Fibroblast of villous mesenchyme (primary cell): ENCODE data around the gene CARMIL1. TPM values are rescaled to one million over a fixed set of nuclear protein-coding genes. Genes with fewer than 3 reads are reported as not detected.
A peak's percentile ranks its signal among the peaks of the same experiment; 100 is the strongest.

Experiments used
- DNase-seq: peaks from one replicate; pipeline ENCODE4 v3.0.0-alpha.2; 2010; ENCODE audit warnings: low read depth
- H3K4me3 ChIP-seq: 2 replicates; pipeline ENCODE4 v1.5.1; 2011; ENCODE audit warnings: low read depth, mild to moderate bottlenecking, low read length
- total RNA-seq: library from RNA; depleted of rRNA; stranded (reverse); fragments of >200 nt; gene quantifications from 2 replicates; pipeline ENCODE4 v1.2.3, GENCODE V29; 2012
- TF ChIP-seq, protein P1 (sequence below): IDR thresholded peaks from 2 replicates; pipeline ENCODE4 v1.5.1; 2012; ENCODE audit warnings: low read depth, mild to moderate bottlenecking, low read length; ENCODE audit not compliant: insufficient read depth

CARMIL1 gene
- total RNA-seq, 1 donor: 11.2 TPM

DNA sequence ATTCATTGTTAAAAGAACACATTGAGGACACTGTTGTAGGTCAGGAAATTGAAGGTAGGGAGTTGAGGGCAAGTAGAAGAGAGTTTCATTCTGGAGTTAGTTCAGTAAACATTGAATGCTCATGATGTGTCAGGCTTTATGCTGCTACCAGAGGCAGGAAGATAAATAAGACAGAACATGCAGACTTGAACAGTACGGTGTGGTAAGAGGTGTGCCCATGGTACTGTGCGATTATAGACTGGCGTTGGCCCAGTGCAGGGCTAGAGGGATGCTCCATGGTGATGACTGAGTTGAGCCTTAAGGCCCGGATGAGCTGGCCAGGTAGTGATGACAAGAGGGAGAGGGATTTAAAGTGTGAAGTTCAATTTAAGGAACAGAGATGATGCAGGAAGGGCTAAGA is 50.8 kb downstream of the CARMIL1 start:
- TF ChIP-seq, protein P1, sequence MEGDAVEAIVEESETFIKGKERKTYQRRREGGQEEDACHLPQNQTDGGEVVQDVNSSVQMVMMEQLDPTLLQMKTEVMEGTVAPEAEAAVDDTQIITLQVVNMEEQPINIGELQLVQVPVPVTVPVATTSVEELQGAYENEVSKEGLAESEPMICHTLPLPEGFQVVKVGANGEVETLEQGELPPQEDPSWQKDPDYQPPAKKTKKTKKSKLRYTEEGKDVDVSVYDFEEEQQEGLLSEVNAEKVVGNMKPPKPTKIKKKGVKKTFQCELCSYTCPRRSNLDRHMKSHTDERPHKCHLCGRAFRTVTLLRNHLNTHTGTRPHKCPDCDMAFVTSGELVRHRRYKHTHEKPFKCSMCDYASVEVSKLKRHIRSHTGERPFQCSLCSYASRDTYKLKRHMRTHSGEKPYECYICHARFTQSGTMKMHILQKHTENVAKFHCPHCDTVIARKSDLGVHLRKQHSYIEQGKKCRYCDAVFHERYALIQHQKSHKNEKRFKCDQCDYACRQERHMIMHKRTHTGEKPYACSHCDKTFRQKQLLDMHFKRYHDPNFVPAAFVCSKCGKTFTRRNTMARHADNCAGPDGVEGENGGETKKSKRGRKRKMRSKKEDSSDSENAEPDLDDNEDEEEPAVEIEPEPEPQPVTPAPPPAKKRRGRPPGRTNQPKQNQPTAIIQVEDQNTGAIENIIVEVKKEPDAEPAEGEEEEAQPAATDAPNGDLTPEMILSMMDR: no peak
- DNase-seq: no peak
- H3K4me3 ChIP-seq: no peak overlapping the region

DNA sequence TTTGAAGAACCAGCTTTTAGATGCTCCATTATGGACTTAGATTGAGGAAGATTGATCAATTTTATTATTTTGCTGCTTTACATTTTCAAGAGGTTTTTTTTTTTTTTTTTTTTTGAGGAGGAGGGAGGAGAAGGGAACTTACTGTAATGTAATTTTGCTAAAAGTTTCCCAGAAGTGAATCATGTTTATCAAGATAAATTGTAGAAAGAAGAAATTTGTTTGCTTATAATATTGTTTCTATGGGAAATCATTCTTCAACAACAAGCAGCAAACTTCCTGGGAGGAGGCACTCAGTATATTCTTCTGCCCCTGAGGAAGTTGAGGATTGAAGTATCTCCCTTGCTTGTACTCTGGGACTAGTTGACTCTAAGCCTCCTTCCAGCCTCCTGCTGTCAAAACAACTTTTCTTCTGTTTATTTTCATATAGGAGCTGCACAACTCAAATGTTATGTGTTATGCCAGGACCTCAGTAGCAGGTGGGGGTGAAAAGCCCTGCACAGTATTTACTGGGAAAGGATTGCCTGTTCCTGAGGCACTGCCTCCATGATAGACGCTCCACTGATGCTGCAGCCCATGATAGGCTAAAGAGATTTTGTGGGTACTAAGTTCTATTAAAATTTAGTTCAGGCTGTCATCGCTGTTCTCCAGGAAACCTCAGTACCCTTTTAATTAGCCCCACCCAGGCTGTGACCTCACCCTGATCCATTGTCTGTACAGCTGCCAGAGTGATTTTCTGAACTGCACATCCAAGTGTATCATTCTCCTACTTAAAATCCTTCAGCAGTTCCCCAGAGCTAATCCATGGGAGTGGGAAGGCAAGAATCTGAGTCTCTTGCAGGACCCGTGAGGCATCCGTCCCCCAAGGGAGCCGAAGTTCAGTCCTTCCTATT is 51.9 kb downstream of the CARMIL1 start:
- no peak overlapping the region for H3K4me3 ChIP-seq
- DNase-seq: no peak
- TF ChIP-seq, protein P1: no peak

DNA sequence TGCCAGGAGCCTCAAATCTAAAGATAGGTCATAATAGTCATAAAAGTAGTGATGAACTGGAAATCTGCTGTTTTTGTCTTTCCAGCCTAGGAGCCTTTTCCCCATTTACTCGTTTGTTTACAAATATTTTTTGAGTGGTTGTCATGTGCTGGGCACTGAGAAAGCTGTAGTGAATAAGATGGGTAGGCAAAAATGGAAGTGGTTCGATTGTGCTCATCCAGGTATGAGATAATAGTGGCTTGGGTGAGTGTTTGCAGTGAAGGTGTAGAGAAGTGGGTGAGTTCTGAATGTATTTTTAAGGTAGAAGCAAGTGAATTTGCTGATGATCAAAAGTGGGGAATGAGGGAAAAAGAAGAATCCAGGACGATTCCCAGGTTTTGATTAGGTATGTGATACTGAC is 53.0 kb downstream of the CARMIL1 start:
- DNase-seq: no peak
- no peak overlapping the region for H3K4me3 ChIP-seq
- TF ChIP-seq, protein P1: no peak

DNA sequence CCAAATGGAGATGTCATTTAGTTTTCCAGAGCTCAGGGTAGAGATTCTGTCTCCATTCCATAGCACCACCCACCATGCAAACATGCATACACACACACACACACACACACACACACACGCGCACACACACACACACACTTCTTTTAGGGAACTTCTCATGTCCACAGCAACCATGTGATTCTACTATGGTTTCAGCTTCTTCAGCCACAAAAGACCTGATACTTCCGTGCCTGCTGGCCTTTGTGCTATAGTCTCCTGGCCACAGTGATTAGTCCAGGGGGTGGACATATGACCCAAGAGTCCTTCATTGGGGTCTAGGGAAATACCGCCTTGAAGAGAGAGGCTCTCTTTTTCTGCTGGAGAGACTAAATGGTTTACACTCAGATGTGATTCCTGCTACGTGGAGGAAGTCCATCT is 53.5 kb downstream of the CARMIL1 start:
- TF ChIP-seq, protein P1: no peak
- H3K4me3 ChIP-seq: no peak overlapping the region
- no peak for DNase-seq

DNA sequence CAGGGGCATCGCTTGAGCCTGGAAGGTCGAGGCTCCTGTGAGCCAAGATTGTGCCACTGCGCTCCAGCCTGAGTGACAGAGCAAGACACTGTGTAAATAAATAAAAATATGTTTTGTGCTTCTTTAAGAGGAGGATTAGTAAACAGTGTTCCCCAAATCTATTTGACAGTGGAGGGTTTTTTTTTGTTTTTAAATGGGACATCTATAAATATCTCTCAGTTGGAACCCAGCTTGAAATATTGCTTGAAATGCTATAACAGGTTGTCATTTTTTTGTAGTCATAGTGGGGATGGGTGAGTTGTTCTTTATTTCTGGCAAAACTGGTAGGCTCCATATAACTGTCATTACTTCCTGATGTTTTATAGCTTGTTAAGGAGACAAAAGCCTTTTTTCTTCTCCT is 54.3 kb downstream of the CARMIL1 start:
- TF ChIP-seq, protein P1: no peak
- no peak overlapping the region for H3K4me3 ChIP-seq
- no peak for DNase-seq

DNA sequence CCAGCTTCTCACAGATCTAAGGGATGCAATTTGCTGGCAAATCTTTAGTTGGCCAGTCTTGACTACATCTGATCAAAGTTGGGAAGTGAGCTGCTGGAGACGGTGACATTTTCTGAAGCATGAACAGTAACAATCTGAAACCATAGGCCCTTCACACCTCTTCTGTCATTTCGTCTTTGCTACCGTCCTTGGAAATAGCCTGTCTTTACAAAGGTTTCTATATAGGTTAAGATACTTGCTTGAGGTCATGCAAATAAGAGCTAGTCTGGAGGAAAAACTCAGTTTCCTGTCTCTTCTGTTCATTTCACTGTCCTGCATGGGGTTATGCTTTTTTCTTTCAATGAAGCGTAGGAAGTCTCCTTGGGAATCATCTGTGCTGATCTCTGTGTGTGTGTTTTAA is 55.6 kb downstream of the CARMIL1 start:
- no peak overlapping the region for H3K4me3 ChIP-seq
- TF ChIP-seq, protein P1: no peak

DNA sequence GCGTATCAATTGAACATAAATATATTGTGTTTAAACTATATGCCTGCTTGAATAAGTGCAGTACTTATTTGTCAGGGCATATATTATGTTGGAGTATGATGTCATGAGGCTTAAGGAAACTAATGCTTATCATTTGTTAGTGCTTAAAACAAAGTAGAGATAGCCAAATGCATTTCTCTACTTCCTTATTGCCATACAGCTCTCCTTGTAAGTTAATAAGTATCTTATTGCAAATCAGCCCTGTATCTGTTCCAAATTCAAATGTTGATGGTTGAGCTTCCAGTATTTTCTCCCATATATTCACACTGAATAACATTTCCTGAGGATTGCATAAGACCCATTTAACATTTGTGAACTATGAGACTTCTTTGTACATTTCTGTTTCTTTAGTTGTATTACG is 57.8 kb downstream of the CARMIL1 start:
- TF ChIP-seq, protein P1: no peak
- peak; percentile 60 for DNase-seq
- no peak overlapping the region for H3K4me3 ChIP-seq

More for the DNA sequence above, 55.6 kb downstream of the CARMIL1 start:
- DNase-seq: no peak
